Sigmoid colon (tissue), 4 donors: Measurements from ENCODE around the gene POU1F1.

Source experiments
- POLR2A ChIP-seq, 2 donors: fragments of 450-650 bp; IDR thresholded peaks; one replicate each; pipeline ENCODE4 v1.6.1; 2016; ENCODE audit warnings: antibody characterized with exemption in 2 of 2, mild to moderate bottlenecking in 2 of 2, moderate library complexity in 2 of 2
- POLR2AphosphoS5 ChIP-seq, 4 donors: sonication (generic); formaldehyde crosslinking; IDR thresholded peaks; one replicate each; pipeline ENCODE4 v1.6.1; 2017; ENCODE audit warnings: antibody characterized with exemption in 4 of 4
- TF ChIP-seq, protein P1 (sequence below), 4 experiments: fragments of 450-650 bp in 3 of 4; fragments of 200-600 bp in 1 of 4; IDR thresholded peaks; one replicate each; pipeline ENCODE4 v1.5.1; 2016 to 2019; ENCODE audit warnings: antibody characterized with exemption in 4 of 4, mild to moderate bottlenecking in 3 of 4, moderate library complexity in 2 of 4

DNA sequence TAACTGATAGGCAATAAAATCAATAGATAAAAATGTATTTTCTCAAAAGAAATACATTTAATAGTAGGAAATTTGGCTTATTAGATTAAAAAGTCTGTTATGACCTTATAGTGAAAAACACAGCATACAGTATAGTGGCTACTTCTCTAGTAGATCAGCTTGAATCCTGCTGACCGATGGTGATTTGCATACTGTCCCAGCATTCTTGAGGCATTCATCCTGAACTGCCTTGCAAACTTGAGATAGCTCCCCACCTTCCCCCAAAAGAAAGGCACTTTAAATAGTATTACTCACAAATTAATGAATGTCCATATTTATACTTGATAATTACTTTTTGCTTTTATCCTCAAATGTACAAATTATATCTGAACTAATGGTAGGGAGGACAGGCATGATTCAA, 42.6 kb downstream of the POU1F1 start:
- TF ChIP-seq, protein P1, sequence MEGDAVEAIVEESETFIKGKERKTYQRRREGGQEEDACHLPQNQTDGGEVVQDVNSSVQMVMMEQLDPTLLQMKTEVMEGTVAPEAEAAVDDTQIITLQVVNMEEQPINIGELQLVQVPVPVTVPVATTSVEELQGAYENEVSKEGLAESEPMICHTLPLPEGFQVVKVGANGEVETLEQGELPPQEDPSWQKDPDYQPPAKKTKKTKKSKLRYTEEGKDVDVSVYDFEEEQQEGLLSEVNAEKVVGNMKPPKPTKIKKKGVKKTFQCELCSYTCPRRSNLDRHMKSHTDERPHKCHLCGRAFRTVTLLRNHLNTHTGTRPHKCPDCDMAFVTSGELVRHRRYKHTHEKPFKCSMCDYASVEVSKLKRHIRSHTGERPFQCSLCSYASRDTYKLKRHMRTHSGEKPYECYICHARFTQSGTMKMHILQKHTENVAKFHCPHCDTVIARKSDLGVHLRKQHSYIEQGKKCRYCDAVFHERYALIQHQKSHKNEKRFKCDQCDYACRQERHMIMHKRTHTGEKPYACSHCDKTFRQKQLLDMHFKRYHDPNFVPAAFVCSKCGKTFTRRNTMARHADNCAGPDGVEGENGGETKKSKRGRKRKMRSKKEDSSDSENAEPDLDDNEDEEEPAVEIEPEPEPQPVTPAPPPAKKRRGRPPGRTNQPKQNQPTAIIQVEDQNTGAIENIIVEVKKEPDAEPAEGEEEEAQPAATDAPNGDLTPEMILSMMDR (IDR thresholded peaks at IDR 0.05): no peak
- TF ChIP-seq POLR2A (IDR thresholded peaks at IDR 0.05) (no peak), POLR2AphosphoS5 (IDR thresholded peaks at IDR 0.05) (no peak)
